HG03460 (cell line): ENCODE results near the gene FGF8.

Experiments used
- ATAC-seq: cut with Tn5 transposase; IDR thresholded peaks from one replicate; pipeline ENCODE4 v1.9.1; 2021; ENCODE audit not compliant: unreplicated experiment

Gene FGF8

DNA sequence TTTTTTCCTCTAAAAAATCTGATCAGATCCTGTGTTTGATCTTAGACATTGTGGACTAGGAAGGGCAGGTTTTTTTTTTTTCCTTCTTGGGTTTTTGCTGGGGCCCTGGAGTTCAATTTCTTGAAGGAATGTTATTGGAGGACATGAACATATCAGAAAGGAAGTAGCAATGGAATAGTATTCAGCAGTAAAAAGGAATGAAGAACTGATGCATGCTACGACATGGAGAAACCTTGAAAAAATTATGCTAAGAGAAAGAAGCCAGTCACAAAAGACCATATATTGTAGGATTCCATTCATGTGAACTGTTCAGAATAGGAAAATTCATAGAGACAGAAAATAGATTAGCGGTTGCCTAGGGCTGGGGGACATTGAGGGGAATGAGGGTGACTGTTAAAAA, 34.0 kb downstream of the FGF8 start:
- no peak for ATAC-seq

DNA sequence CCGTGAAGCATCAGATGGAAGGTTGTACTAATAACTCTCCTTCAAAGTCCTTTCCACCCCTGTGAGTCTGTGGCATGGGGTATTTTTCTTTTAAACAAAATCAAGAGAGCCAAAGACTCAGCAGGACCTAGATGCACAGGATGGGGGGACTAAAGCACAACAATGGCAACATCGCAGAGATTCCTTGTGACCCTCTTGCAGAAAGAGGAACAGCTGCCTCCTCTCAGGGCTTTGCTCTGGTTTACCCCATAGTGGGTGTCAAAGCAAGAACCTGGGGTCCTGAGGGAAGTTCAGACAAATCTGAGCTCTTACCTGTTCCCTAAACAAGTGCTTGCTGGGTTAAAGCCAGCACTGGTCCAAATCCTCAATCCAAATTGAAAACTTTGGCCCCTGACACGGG, 39.2 kb downstream of the FGF8 start:
- no peak for ATAC-seq

DNA sequence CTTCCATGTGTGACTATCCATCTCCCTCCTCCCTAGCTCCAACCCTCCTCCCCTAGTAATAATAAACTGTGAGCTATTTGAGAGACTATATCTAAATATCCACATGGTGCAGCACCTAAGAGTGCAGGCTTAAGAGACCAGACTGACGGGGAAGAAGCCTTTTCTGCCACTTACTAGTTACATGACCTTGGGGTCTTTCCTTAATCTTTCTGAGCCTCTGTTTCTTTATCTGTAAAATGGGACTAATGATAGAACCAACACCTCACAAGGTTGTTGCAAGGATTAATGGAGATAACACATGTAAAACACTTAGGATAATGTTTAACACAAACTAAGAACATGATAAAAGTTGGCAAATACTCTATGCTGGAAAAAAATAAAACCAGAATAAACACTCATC, 43.8 kb downstream of the FGF8 start:
- ATAC-seq = no peak

DNA sequence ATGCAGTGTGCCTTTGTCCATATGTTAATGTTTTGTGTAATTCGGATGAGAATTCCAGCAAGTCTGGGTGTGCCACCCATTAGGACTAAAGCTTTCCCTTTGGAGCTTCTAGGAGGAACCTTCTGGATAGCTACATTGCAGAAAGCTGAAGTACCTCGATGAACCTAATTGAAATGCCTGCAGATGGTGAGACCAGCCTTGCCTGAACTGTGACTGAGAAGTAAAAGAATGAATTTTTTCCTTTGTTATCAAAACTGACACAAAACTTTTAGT, 49.9 kb downstream of the FGF8 start:
- ATAC-seq = no peak

DNA sequence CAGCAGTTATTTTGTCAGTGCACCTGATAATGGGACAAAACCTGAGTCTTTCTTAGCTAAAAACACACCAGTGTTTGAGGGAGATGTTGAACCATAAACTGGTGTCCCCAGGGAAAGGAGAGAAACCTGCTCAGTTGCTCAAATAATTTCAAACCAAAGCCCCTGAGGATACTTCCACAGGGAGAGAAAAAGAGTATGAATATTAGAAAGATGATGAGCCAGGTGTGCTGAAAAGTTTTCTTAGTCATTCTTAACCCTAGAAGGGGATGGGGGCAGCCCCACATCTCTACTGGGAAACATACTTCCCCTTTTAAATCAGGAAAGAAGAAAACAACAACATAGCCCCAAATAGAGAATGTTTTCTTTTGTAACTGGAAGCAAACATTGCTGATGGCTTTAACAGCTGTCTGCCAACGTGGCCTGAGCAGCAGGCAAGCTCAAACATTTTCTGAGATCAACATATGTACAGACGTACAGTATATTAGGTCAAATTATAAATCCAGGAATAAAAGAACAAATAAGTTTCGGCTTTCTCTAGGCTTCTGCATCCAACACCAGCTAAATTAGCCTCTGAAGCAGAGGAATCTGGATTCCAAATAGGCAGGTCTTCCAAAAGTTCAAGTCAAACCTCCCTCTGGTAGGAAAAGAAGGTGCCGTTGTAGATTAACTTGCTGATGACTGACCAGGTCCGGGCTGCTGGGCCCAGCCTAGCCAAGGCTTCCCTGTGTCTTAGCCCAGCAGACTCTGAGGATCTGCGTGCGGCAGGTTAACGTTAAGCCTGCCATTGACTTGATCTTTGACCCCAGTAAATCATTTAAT, 50.4 kb downstream of the FGF8 start:
- ATAC-seq = no peak

DNA sequence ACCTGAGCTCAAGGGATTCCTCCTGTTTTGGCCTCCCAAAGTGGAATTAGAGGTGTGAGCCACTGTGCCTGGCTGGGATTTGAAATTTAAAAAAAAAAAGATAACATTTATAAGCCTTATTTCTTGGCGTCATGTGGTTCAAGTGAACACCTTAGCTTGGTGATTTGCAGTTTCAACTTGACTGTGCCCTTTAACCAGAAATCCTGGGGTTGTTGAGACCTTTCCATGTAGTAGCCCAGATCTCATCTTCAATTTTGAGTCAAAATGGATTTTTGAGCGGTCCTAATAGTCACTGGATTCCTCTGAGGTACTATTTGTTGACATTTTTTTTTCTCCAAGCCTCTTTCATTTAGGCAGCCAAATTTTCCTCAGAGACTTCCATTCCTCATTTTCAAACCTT, 51.5 kb downstream of the FGF8 start:
- ATAC-seq = no peak

DNA sequence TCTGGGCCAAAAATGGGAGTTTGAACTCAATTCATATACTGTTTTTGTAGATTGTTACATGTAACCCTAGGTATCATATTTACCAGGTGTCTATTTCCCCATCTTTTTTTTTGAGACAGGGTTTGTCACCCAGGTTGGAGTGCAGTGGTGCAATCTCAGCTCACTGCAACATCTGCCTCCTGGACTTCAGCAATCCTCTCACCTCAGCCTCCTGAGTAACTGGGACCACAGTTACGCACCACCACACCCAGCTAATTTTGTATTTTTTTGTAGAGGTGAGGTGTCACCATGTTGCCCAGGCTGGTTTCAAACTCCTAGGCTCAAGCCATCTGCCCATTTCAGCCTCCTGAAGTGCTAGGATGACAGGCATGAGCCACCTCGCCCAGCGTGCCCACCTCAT, 52.7 kb downstream of the FGF8 start:
- ATAC-seq = no peak

DNA sequence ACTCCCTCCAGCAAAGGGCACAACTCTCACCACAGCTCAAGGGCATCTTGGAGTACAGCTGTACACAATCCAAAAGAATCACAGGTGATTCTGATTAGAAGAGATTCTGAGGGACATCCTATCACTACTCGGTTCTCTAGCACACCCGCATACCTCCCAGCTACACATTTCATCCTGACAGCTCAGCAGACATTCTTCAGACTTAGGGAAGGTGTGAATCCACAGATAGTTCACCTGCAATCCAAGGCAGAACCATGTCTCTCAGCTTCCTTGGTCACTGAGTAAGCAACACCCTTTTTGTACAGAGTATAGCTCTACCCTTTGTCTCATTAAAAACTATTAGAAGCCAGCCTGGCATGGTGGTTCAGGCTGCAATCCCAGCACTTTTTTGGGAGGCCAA, 54.1 kb downstream of the FGF8 start:
- no peak for ATAC-seq

DNA sequence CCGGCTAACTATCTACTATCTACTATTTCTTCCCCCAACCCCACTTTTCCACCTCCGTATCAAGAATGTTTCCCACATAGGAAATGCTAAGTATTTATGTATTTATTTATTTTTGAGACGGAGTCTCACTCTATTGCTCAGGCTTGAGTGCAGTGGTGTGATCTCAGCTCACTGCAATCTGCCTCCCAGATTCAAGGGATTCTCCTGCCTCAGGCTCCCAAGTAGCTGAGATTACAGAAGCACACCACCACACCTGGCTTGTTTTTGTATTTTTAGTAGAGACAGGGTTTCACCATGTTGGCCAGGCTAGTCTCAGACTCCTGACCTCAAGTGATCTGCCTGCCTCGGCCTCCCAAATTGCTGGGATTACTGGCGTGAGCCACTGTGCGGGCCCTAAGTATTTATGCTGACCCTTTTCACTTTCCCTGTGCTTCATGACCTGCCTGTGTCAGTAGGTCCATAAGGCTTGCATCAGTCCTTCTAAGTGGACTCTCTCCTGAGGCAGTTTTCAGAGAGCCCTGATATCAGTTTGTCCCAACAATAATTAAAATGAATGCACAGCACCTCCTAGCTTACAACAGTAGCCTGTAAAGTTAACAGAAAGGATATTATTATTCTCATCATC, 55.2 kb downstream of the FGF8 start:
- ATAC-seq = no peak
